A673 (cell line): Measurements from ENCODE around the gene LDLRAD3.

Experiments
- EZH2 ChIP-seq: fragments of 200-600 bp; sonication (generic); IDR thresholded peaks from 2 replicates; pipeline ENCODE4 v1.6.1; 2017; ENCODE audit warnings: borderline replicate concordance, low read depth, mild to moderate bottlenecking, mixed read lengths, antibody characterized with exemption, low read length; ENCODE audit not compliant: poor library complexity, severe bottlenecking
- TF ChIP-seq, protein P1 (sequence below): fragments of 300-800, 200-600 bp; sonication (generic); conservative IDR thresholded peaks from 2 replicates; pipeline ENCODE4 v1.5.1; 2017; ENCODE audit warnings: low read depth, mild to moderate bottlenecking, antibody characterized with exemption, low read length, moderate library complexity, mixed read lengths

DNA sequence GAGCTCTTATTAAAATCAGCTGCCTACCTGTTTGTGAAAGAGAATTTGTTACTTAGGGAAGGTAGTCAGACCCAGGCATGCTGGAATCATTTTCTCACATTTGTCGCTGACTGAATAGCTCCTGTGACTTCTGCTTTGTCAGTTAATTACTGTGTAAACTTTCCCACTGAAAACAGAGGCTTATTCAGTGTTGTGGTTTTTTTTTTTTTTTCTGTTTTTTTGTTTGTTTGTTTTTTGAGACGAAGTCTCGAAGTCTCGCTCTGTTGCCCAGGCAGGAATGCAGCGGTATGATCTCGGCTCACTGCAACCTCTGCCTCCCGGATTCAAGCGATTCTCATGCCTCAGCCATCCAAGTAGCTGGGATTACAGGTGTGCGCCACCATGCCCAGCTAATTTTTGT is 5.6 kb upstream of the LDLRAD3 start:
- TF ChIP-seq, protein P1, sequence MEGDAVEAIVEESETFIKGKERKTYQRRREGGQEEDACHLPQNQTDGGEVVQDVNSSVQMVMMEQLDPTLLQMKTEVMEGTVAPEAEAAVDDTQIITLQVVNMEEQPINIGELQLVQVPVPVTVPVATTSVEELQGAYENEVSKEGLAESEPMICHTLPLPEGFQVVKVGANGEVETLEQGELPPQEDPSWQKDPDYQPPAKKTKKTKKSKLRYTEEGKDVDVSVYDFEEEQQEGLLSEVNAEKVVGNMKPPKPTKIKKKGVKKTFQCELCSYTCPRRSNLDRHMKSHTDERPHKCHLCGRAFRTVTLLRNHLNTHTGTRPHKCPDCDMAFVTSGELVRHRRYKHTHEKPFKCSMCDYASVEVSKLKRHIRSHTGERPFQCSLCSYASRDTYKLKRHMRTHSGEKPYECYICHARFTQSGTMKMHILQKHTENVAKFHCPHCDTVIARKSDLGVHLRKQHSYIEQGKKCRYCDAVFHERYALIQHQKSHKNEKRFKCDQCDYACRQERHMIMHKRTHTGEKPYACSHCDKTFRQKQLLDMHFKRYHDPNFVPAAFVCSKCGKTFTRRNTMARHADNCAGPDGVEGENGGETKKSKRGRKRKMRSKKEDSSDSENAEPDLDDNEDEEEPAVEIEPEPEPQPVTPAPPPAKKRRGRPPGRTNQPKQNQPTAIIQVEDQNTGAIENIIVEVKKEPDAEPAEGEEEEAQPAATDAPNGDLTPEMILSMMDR = no peak
- TF ChIP-seq EZH2 = no peak
